Endothelial cell of umbilical vein (primary cell): ENCODE data around the gene MYADML2. TPM values are rescaled to one million over a fixed set of nuclear protein-coding genes. Genes with fewer than 3 reads are reported as not detected.
"Not testable (repeated sequence)": the region's sequence is repeated elsewhere in the genome, so short reads cannot be mapped to it uniquely, and the experiment has no call there.

Experiments used
- BruUV-seq: library from RNA; stranded (reverse); fragments of 400-500 nt; replicated peaks from 2 replicates; lab custom pipeline; 2021; lab: Mats Ljungman, UMichigan
- CTCF ChIA-PET: fragments of 300-600, 350-600 bp; sonication (Branson Sonifier 250); formaldehyde crosslinking; loops from one replicate; lab custom pipeline; 2021; ENCODE audit warnings: antibody characterized with exemption, inconsistent platforms; lab: Charles Lee
- POLR2A ChIA-PET: fragments of 300-600, 350-600 bp; sonication (Branson Sonifier 250); formaldehyde crosslinking; loops from one replicate; lab custom pipeline; 2021; ENCODE audit warnings: antibody characterized with exemption, inconsistent platforms; lab: Charles Lee
- DNase-seq: peaks from one replicate; pipeline ENCODE4 v3.0.0-alpha.2; 2011; ENCODE audit warnings: low read depth, low spot score
- FAIRE-seq: peaks from 2 replicates; lab custom pipeline; 2011; peaks lifted over from hg19 to GRCh38; lab: Jason Lieb, UNC
- H2AFZ ChIP-seq: 2 replicates; pipeline ENCODE4 v1.6.0; 2012; ENCODE audit warnings: low read depth, low read length, control low read depth, inconsistent platforms
- H3K27ac ChIP-seq: 2 replicates; pipeline ENCODE4 v1.5.1; 2011; ENCODE audit warnings: low read depth, mild to moderate bottlenecking, control low read depth, low read length, moderate library complexity; ENCODE audit not compliant: insufficient read depth
- H3K27me3 ChIP-seq, 2 experiments: 2 replicates each; pipeline versions ENCODE4 v1.6.0 to v1.6.1; 2011; ENCODE audit warnings: low read length in 2 of 2, mixed read lengths in 1 of 2; ENCODE audit not compliant: control insufficient read depth in 2 of 2, insufficient read depth in 2 of 2
- H3K36me3 ChIP-seq, 2 experiments: 2 replicates in 1 of 2; 3 replicates in 1 of 2; pipeline ENCODE4 v1.5.1; 2011; ENCODE audit warnings: low read length in 2 of 2, mild to moderate bottlenecking in 1 of 2, moderate library complexity in 1 of 2; ENCODE audit not compliant: control insufficient read depth in 2 of 2, insufficient read depth in 2 of 2; ENCODE audit errors: extremely low read depth in 1 of 2
- H3K4me1 ChIP-seq: 3 replicates; pipeline ENCODE4 v1.5.1; 2011; ENCODE audit warnings: mild to moderate bottlenecking, low read length; ENCODE audit not compliant: control insufficient read depth, insufficient read depth; ENCODE audit errors: extremely low read depth
- H3K4me2 ChIP-seq: 2 replicates; pipeline ENCODE4 v1.6.1; 2011; ENCODE audit warnings: low read length, control low read depth, mixed read lengths; ENCODE audit not compliant: insufficient read depth
- H3K4me3 ChIP-seq, 3 experiments: fragments of 200-600 bp in 1 of 3; sonication (generic), shearing (Covaris generic) in 1 of 3; replicated peaks in 1 of 3; 2 replicates each; pipeline ENCODE4 v1.5.1; 2011 to 2016; ENCODE audit warnings: control low read depth in 3 of 3, low read length in 3 of 3, mild to moderate bottlenecking in 2 of 3, inconsistent platforms in 1 of 3, low read depth in 1 of 3, moderate library complexity in 1 of 3; ENCODE audit not compliant: insufficient read depth in 1 of 3
- H3K79me2 ChIP-seq: 2 replicates; pipeline ENCODE4 v1.6.0; 2012; ENCODE audit warnings: low read length, inconsistent platforms; ENCODE audit not compliant: control insufficient read depth, insufficient read depth
- H3K9ac ChIP-seq: replicated peaks from 2 replicates; pipeline ENCODE3; 2011; ENCODE audit warnings: low read length, control low read depth; ENCODE audit not compliant: insufficient read depth; ENCODE audit errors: extremely low read depth
- H3K9me1 ChIP-seq: replicated peaks from 3 replicates; pipeline ENCODE4 v1.6.0; 2011; ENCODE audit warnings: mild to moderate bottlenecking, low read length; ENCODE audit not compliant: control insufficient read depth, insufficient read depth; ENCODE audit errors: extremely low read depth
- H3K9me3 ChIP-seq: replicated peaks from 2 replicates; pipeline ENCODE4 v1.5.1; 2012; ENCODE audit warnings: low read length, inconsistent platforms; ENCODE audit not compliant: control insufficient read depth, insufficient read depth
- H4K20me1 ChIP-seq: replicated peaks from 2 replicates; pipeline ENCODE3; 2011; ENCODE audit warnings: mild to moderate bottlenecking, low read length; ENCODE audit not compliant: control insufficient read depth, insufficient read depth; ENCODE audit errors: extremely low read depth
- CTCF ChIP-seq, 2 donors: IDR thresholded peaks; 1 replicate in 1 of 2; 2 replicates in 1 of 2; pipeline ENCODE4 v1.5.1; 2011; ENCODE audit warnings: low read length in 2 of 2, mild to moderate bottlenecking in 2 of 2, moderate library complexity in 2 of 2, control low read depth in 1 of 2, inconsistent platforms in 1 of 2, low read depth in 1 of 2; ENCODE audit not compliant: insufficient read depth in 1 of 2; ENCODE audit errors: extremely low read depth in 1 of 2
- EZH2 ChIP-seq: IDR thresholded peaks from 2 replicates; pipeline ENCODE4 v1.6.1; 2012; ENCODE audit warnings: borderline replicate concordance, low read depth, mild to moderate bottlenecking, moderate library complexity, low read length, inconsistent platforms; ENCODE audit not compliant: severe bottlenecking
- FOS ChIP-seq: IDR thresholded peaks from 2 replicates; pipeline ENCODE4 v1.6.1; 2011; ENCODE audit warnings: mild to moderate bottlenecking, low read length, moderate library complexity, borderline replicate concordance; ENCODE audit not compliant: insufficient read depth
- GATA2 ChIP-seq: IDR thresholded peaks from 2 replicates; pipeline ENCODE4 v1.7.0; 2011; ENCODE audit warnings: low read depth, mild to moderate bottlenecking, moderate library complexity, mixed read lengths, low read length; ENCODE audit not compliant: insufficient read length, insufficient read depth
- JUN ChIP-seq: IDR thresholded peaks from 2 replicates; pipeline ENCODE4 v1.6.1; 2011; ENCODE audit warnings: borderline replicate concordance, low read depth; ENCODE audit not compliant: insufficient read length, insufficient read depth
- MAX ChIP-seq: IDR thresholded peaks from 2 replicates; pipeline ENCODE4 v1.6.1; 2011; ENCODE audit not compliant: insufficient read depth, insufficient read length
- MYC ChIP-seq: IDR thresholded peaks from one replicate; pipeline ENCODE4 v1.6.1; 2011; ENCODE audit warnings: mild to moderate bottlenecking, low read depth, low read length
- POLR2A ChIP-seq: IDR thresholded peaks from 2 replicates; pipeline ENCODE4 v1.6.1; 2012; ENCODE audit warnings: low read depth, mild to moderate bottlenecking, control low read depth, low read length
- POLR2AphosphoS5 ChIP-seq: IDR thresholded peaks from 2 replicates; pipeline ENCODE4 v1.6.1; 2012; ENCODE audit warnings: low read depth, mild to moderate bottlenecking, control low read depth, low read length, moderate library complexity; ENCODE audit not compliant: insufficient read depth
- dilution Hi-C: fragments of 300-500 bp; cut with MboI; formaldehyde crosslinking; loops from one replicate; pipeline ENCODE4 v1.15.0; 2019; ENCODE audit warnings: low sequenced_read_pairs; ENCODE audit not compliant: extremely low pct_ligation_motif_present
- intact Hi-C: fragments of 100-400 bp; cut with micrococcal nuclease; formaldehyde crosslinking; loops from one replicate; pipeline ENCODE4 v1.10.0; 2022
- polyA plus RNA-seq, 4 experiments: library from polyadenylated mRNA; depleted of rRNA in 3 of 4; stranded (reverse) in 3 of 4; unstranded in 1 of 4; fragments of >200 nt; gene quantifications; 2 replicates each; pipeline versions ENCODE4 v1.2.1 to v1.2.3, GENCODE V29; 2011 to 2012; ENCODE audit warnings: missing spikeins in 1 of 4
- total RNA-seq: library from RNA; stranded (reverse); gene quantifications from 2 replicates; pipeline ENCODE4 v1.2.3, GENCODE V29; 2021

MYADML2 gene
- total and polyA plus RNA-seq, 2 donors (not counting 3 experiments of a cell fraction or from before 2014, with no cell fraction given): not detected

- peaks cover 0 to 41% of the 10 kb centered on the region in 2 experiments for H3K36me3 ChIP-seq
- H2AFZ ChIP-seq: no peak overlapping the region
- intact Hi-C loops (no loop called here), dilution Hi-C loops (no loop called here)
- no peak for TF ChIP-seq EZH2
- TF ChIP-seq MAX: no peak
- TF ChIP-seq MYC: no peak
- TF ChIP-seq POLR2A: no peak
- TF ChIP-seq POLR2AphosphoS5: no peak
- TF ChIP-seq GATA2: no peak
- TF ChIP-seq CTCF (IDR thresholded peaks at IDR 0.05; ENCODE audit: extremely low read depth in 1 of 2, insufficient read depth in 1 of 2, low read depth in 1 of 2, low read length in 2 of 2): no peak
- no peak for TF ChIP-seq FOS
- no peak for TF ChIP-seq JUN
- H3K4me1 ChIP-seq: peaks cover 15% of the 10 kb centered on the region
- no peak overlapping the region for H3K4me3 ChIP-seq
- ChIA-PET CTCF (no interaction called here), POLR2A (no interaction called here)
- H3K4me2 ChIP-seq: no peak overlapping the region
- peak; percentile 54 for FAIRE-seq
- no peaks in the 10 kb centered on the region for H3K27me3 ChIP-seq
- peaks cover 49% of the 10 kb centered on the region for H3K79me2 ChIP-seq
- TSS peak; percentile 1 for BruUV-seq
- H4K20me1 ChIP-seq: no peaks in the 10 kb centered on the region
- no peaks in the 10 kb centered on the region for H3K9me1 ChIP-seq
- no peaks in the 10 kb centered on the region for H3K9me3 ChIP-seq
- DNase-seq: no peak
- H3K9ac ChIP-seq: no peak overlapping the region
- H3K27ac ChIP-seq: no peak overlapping the region
Measured at GRCh38 chr17:81918832-81919545, 28.0 kb downstream of the MYADML2 start.

- peaks cover 42% of the 10 kb centered on the region for H3K79me2 ChIP-seq
- H3K4me3 ChIP-seq, dilution Hi-C loops, H2AFZ ChIP-seq, H3K27me3 ChIP-seq, H3K4me2 ChIP-seq, POLR2A ChIA-PET, FAIRE-seq, H3K9ac ChIP-seq, intact Hi-C loops, BruUV-seq, H4K20me1 ChIP-seq, DNase-seq, H3K9me1 ChIP-seq, H3K9me3 ChIP-seq, H3K27ac ChIP-seq, H3K4me1 ChIP-seq: not testable (repeated sequence)
- CTCF ChIA-PET: interaction anchor here (1.3 kb wide), 1 partner anchor 41 kb away, joined by 3 read pairs; no protein-coding TSS in a partner anchor
- peaks cover 6 to 48% of the 10 kb centered on the region in 2 experiments for H3K36me3 ChIP-seq
Measured at GRCh38 chr17:81918333-81918669, 28.7 kb downstream of the MYADML2 start.
